Calu3 (cell line): ENCODE data around the gene OTOF. TPM values are rescaled to one million over a fixed set of nuclear protein-coding genes. Genes with fewer than 3 reads are reported as not detected.

ENCODE experiments used
- BruUV-seq: library from RNA; stranded (reverse); fragments of 400-500 nt; replicated peaks from 2 replicates; lab custom pipeline; 2021; lab: Mats Ljungman, UMichigan
- CTCF ChIA-PET: fragments of 300-600 bp; sonication (Branson Sonifier 250); formaldehyde crosslinking; loops from one replicate; lab custom pipeline; 2022; ENCODE audit warnings: antibody characterized with exemption; lab: Charles Lee
- DNase-seq: peaks from one replicate; pipeline ENCODE4 v3.0.0; 2022
- H3K27ac Mint-ChIP-seq: one replicate; pipeline ENCODE4 v1.8.0; 2022; ENCODE audit warnings: mixed read lengths; ENCODE audit not compliant: unreplicated experiment
- H3K27me3 Mint-ChIP-seq: one replicate; pipeline ENCODE4 v1.8.0; 2022; ENCODE audit warnings: mixed read lengths; ENCODE audit not compliant: unreplicated experiment
- H3K36me3 Mint-ChIP-seq: one replicate; pipeline ENCODE4 v1.8.0; 2022; ENCODE audit warnings: mild to moderate bottlenecking, moderate library complexity, mixed read lengths; ENCODE audit not compliant: insufficient read depth, unreplicated experiment
- H3K4me1 Mint-ChIP-seq: one replicate; pipeline ENCODE4 v1.8.0; 2022; ENCODE audit warnings: mild to moderate bottlenecking, low read depth, mixed read lengths; ENCODE audit not compliant: unreplicated experiment
- H3K4me3 Mint-ChIP-seq: one replicate; pipeline ENCODE4 v1.8.0; 2022; ENCODE audit warnings: mild to moderate bottlenecking, low read depth, moderate library complexity, mixed read lengths; ENCODE audit not compliant: unreplicated experiment
- H3K9me3 Mint-ChIP-seq: one replicate; pipeline ENCODE4 v1.8.0; 2022; ENCODE audit warnings: low read depth, mixed read lengths; ENCODE audit not compliant: unreplicated experiment
- intact Hi-C: fragments of 100-400 bp; cut with micrococcal nuclease; formaldehyde crosslinking; loops from one replicate; pipeline ENCODE4 v1.10.0; 2022; ENCODE audit not compliant: unreplicated experiment
- total RNA-seq: library from RNA; stranded (reverse); gene quantifications from 2 replicates; pipeline ENCODE4 v1.2.3, GENCODE V29; 2022
- TF ChIP-seq, protein P1 (sequence below): fragments of 200-600 bp; IDR thresholded peaks from one replicate; pipeline ENCODE4 v1.8.0; 2022; ENCODE audit warnings: antibody characterized with exemption; ENCODE audit not compliant: unreplicated experiment

Gene OTOF
- total RNA-seq, 1 experiment from 2014 or later: not detected

DNA sequence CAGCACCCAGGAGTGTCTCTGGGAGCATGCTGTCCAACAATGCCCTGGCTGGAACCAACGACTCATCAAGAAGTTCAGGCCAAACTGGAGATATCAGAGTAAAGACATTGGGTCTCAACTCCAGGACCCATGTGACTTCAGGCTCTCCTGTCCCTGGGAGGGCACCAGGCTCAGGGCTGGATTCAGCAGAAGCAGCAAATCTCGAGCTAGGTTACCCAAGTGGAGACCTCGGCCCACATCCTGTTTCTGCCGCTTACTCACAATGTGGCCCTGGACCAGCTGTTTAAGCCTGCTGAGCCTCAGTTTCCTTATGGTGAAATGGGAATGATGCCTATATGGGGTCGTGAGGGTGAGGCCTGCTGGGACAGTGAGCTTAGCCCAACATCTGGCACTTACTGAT, 9.3 kb upstream of the OTOF start:
- intact Hi-C loops: no loop called here
- Mint-ChIP-seq H3K4me3 (no peak overlapping the region), H3K4me1 (no peaks in the 10 kb centered on the region), H3K9me3 (no peaks in the 10 kb centered on the region), H3K36me3 (no peaks in the 10 kb centered on the region), H3K27me3 (peaks cover 48% of the 10 kb centered on the region), H3K27ac (no peak overlapping the region)
- no peak for DNase-seq
- TF ChIP-seq, protein P1, sequence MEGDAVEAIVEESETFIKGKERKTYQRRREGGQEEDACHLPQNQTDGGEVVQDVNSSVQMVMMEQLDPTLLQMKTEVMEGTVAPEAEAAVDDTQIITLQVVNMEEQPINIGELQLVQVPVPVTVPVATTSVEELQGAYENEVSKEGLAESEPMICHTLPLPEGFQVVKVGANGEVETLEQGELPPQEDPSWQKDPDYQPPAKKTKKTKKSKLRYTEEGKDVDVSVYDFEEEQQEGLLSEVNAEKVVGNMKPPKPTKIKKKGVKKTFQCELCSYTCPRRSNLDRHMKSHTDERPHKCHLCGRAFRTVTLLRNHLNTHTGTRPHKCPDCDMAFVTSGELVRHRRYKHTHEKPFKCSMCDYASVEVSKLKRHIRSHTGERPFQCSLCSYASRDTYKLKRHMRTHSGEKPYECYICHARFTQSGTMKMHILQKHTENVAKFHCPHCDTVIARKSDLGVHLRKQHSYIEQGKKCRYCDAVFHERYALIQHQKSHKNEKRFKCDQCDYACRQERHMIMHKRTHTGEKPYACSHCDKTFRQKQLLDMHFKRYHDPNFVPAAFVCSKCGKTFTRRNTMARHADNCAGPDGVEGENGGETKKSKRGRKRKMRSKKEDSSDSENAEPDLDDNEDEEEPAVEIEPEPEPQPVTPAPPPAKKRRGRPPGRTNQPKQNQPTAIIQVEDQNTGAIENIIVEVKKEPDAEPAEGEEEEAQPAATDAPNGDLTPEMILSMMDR: no peak
- CTCF ChIA-PET: no interaction called here
- no TSS peak for BruUV-seq

DNA sequence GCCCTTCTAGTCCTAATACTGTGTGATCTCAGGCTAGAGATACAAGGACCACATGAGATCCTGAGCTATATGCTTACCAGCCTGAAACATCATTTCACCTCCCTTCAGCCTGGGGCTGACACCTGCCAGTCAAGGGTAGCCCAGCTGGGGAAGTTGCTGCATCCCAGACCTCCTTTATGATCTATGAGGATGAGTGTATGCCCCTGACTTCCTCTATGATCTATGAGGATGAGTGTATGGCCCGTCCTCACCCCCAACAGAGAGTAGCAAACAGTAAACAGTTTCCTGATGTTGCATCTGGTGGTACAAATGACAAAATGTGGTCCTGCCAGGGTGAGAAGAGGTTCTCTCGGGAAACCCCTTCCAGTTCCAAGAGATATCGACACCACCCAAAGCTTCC, 8.9 kb upstream of the OTOF start:
- CTCF ChIA-PET: no interaction called here
- no TSS peak for BruUV-seq
- Mint-ChIP-seq H3K4me1 (no peaks in the 10 kb centered on the region), H3K4me3 (no peak overlapping the region), H3K36me3 (no peaks in the 10 kb centered on the region), H3K27ac (no peak overlapping the region), H3K9me3 (no peaks in the 10 kb centered on the region), H3K27me3 (peaks cover 51% of the 10 kb centered on the region)
- DNase-seq: no peak
- TF ChIP-seq, protein P1: no peak
- intact Hi-C loops: no loop called here

DNA sequence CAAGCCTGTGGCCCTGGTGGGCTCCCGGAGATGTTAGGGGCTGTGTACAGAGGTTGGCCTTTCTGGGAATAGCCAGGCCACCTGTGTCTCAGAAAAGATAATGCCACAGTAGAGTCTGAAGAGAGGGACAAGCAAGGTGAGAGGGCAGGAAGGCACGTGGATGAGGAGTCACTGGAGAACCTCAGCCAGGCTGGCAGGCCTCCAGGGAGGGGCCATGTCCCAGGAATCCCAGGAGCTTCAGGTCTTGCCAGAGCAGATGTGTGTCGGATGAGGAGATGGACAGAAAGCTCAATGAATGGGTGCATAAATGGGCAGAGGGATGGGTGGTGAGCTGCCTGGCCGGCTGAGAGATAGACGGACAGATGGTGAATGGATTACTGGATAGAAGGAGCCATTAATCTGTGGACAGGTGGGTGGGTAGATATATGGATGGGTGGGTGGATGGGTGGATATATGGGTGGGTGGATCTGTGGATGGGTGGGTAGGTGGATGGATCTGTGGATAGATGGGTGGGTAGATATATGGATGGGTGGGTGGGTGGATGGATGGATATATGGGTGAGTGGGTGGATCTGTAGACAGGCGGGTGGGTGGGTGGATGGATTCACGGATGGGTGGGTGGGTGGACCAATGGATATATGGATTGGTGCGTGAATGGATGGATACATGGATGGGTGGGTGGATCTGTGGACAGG, 7.9 kb upstream of the OTOF start:
- H3K9me3 Mint-ChIP-seq: no peaks in the 10 kb centered on the region
- H3K27ac Mint-ChIP-seq: no peak overlapping the region
- BruUV-seq: no TSS peak
- no peak overlapping the region for H3K4me3 Mint-ChIP-seq
- H3K27me3 Mint-ChIP-seq: peaks cover 51% of the 10 kb centered on the region
- H3K4me1 Mint-ChIP-seq: no peaks in the 10 kb centered on the region
- no peak for DNase-seq
- intact Hi-C loops: no loop called here
- CTCF ChIA-PET: no interaction called here
- no peaks in the 10 kb centered on the region for H3K36me3 Mint-ChIP-seq
- TF ChIP-seq, protein P1: no peak

DNA sequence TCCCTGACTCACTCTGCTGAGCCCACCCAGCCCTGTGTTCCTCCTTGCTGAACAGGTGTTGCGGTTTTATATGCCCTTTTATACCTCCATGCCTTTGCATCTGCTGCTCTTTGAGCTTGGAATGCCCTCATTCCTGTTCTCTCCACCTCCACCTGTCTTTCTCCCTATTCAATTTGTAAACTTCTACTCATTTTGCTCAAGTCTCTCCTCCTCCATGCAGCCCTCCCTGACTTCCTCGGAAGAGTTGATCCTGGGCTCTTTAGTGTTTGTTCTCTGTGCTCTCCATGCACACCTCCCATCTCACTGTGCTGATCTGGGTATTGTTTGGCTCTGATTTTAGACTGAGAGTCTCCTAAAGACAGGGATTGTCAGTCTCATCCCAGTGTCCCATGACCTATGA, 7.2 kb upstream of the OTOF start:
- CTCF ChIA-PET: no interaction called here
- Mint-ChIP-seq H3K4me3 (no peak overlapping the region), H3K9me3 (no peaks in the 10 kb centered on the region), H3K4me1 (no peaks in the 10 kb centered on the region), H3K27ac (no peak overlapping the region), H3K27me3 (peaks cover 51% of the 10 kb centered on the region), H3K36me3 (no peaks in the 10 kb centered on the region)
- no peak for DNase-seq
- intact Hi-C loops: no loop called here
- no TSS peak for BruUV-seq
- TF ChIP-seq, protein P1: no peak
